ENCODE data around the gene SUMF1.

DNA sequence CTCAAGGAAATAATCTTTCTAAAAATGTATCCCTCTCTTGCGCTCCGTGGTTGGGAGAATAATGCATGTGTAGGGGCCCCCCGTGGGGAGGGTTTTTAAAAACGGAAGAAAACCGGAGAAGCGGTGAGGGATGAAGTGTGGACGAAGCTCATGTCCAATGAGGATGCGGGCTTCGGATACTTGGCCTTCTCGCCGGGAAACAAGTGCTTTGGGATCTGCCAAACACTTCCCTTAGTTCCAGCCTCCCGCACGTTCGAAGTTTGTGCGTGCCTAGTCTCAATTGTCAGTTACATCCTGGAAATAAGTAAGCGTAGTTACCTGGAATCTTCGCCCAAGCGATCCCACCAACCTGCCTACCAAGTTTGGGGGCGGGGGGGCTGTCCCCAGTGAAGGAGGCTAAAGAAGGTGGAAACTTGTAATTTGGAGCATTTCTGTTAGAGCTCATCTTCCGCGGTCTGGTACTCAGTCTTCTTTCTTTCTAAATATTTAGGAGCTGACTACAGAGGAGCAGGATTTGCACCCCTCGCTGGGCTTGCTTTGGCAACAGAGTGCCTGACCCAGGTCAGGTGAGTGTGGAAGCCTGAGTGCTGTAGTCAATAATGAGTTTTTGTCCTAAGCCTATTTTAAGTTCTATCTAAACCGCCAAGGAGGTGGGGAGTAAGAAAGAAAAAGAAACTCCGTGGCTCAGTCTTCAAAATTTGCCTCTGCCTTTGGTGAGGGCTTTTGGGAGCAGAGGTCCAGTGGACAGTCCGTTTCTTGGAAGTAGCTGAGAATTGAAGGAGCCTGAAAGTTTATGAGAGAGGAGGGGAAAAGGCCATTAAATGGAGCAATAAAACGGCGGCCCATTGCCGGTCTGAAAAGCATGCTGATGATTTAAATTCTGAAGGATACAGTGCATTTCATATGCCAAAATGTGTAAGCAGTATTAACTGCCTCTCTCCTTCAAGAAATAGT, 27.1 kb upstream of the SUMF1 start:
- no peak for TF ChIP-seq EZH2 (IDR thresholded peaks at IDR 0.05; ENCODE audit: low read length)
- TF ChIP-seq, protein P1, sequence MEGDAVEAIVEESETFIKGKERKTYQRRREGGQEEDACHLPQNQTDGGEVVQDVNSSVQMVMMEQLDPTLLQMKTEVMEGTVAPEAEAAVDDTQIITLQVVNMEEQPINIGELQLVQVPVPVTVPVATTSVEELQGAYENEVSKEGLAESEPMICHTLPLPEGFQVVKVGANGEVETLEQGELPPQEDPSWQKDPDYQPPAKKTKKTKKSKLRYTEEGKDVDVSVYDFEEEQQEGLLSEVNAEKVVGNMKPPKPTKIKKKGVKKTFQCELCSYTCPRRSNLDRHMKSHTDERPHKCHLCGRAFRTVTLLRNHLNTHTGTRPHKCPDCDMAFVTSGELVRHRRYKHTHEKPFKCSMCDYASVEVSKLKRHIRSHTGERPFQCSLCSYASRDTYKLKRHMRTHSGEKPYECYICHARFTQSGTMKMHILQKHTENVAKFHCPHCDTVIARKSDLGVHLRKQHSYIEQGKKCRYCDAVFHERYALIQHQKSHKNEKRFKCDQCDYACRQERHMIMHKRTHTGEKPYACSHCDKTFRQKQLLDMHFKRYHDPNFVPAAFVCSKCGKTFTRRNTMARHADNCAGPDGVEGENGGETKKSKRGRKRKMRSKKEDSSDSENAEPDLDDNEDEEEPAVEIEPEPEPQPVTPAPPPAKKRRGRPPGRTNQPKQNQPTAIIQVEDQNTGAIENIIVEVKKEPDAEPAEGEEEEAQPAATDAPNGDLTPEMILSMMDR (optimal IDR thresholded peaks at IDR 0.05 in 1 of 3, IDR thresholded peaks at IDR 0.05 in 1 of 3, conservative IDR thresholded peaks at IDR 0.05 in 1 of 3; ENCODE audit: extremely low read depth in 1 of 3, insufficient read depth in 2 of 3, low read length in 3 of 3), result no peak

Data from keratinocyte (primary cell).